Stimulated activated CD4-positive, alpha-beta T cell treated with anti-CD3 and anti-CD28 coated beads, Interleukin-2, amount 100 ng/mL, for 4 hours (primary cell): ENCODE measurements around the gene RGL3.
"Not testable (repeated sequence)": the region's sequence is repeated elsewhere in the genome, so short reads cannot be mapped to it uniquely, and the experiment has no call there.

Experiments used
- DNase-seq: peaks from one replicate; pipeline ENCODE4 v3.0.0-alpha.2; 2020; ENCODE audit warnings: low read depth

The RGL3 gene

GRCh38 chr19:11361771-11362731 lies 57.1 kb downstream of the RGL3 start:
- no peak for DNase-seq

- DNase-seq: no peak
Measured at GRCh38 chr19:11361037-11361770, 57.9 kb downstream of the RGL3 start.

- DNase-seq: no peak
Measured at GRCh38 chr19:11359421-11359820, 59.7 kb downstream of the RGL3 start.

- DNase-seq: no peak
Measured at GRCh38 chr19:11356676-11357550, 62.2 kb downstream of the RGL3 start.

GRCh38 chr19:11356074-11356397 lies 63.1 kb downstream of the RGL3 start:
- no peak for DNase-seq

GRCh38 chr19:11355160-11356073 lies 63.7 kb downstream of the RGL3 start, which contains the start of gene PLPPR2:
TSS of gene PLPPR2 (plus strand) at chr19:11355432. CDS start at chr19:11357674, 2,242 bp downstream.
- peak; percentile 77 for DNase-seq

GRCh38 chr19:11354102-11354501 lies 65.0 kb downstream of the RGL3 start:
- not testable (repeated sequence) for DNase-seq

- no peak for DNase-seq
Measured at GRCh38 chr19:11349171-11349570, 69.9 kb downstream of the RGL3 start.

GRCh38 chr19:11347546-11348039 lies 71.5 kb downstream of the RGL3 start:
- no peak for DNase-seq

- peak; percentile 99 for DNase-seq
Measured at GRCh38 chr19:11346104-11346940, 72.8 kb downstream of the RGL3 start, which contains the start of the genes CCDC159 and TMEM205. TSS of gene CCDC159 (plus strand) at chr19:11346519. CDS start at chr19:11346607, 88 bp downstream. TSS of gene TMEM205 (minus strand) at chr19:11346268. CDS start at chr19:11345619, 649 bp downstream.

GRCh38 chr19:11345122-11345803 lies 73.9 kb downstream of the RGL3 start:
- no peak for DNase-seq
